Skeletal muscle satellite cell (primary cell): ENCODE results near the gene LTBP1.

ENCODE experiments used
- H3K27me3 ChIP-seq: 2 replicates; pipeline ENCODE4 v1.7.0; 2013; ENCODE audit warnings: low read length; ENCODE audit not compliant: control insufficient read depth, insufficient read depth
- H3K36me3 ChIP-seq: 2 replicates; pipeline ENCODE4 v1.7.0; 2013; ENCODE audit warnings: mild to moderate bottlenecking, control low read depth, low read length; ENCODE audit not compliant: insufficient read depth
- H3K4me1 ChIP-seq: 2 replicates; pipeline ENCODE4 v1.7.0; 2013; ENCODE audit warnings: low read length; ENCODE audit not compliant: control insufficient read depth, insufficient read depth
- H3K4me2 ChIP-seq: 2 replicates; pipeline ENCODE4 v1.7.0; 2013; ENCODE audit warnings: mild to moderate bottlenecking, low read length
- H3K4me3 ChIP-seq: 2 replicates; pipeline ENCODE4 v1.7.0; 2013; ENCODE audit warnings: low read length
- H3K9ac ChIP-seq: 2 replicates; pipeline ENCODE4 v1.7.0; 2013; ENCODE audit warnings: mild to moderate bottlenecking, low read depth, low read length, moderate library complexity
- H3K9me3 ChIP-seq: replicated peaks from 2 replicates; pipeline ENCODE4 v1.7.0; 2013; ENCODE audit warnings: mild to moderate bottlenecking, control low read depth, low read length

The LTBP1 gene

DNA sequence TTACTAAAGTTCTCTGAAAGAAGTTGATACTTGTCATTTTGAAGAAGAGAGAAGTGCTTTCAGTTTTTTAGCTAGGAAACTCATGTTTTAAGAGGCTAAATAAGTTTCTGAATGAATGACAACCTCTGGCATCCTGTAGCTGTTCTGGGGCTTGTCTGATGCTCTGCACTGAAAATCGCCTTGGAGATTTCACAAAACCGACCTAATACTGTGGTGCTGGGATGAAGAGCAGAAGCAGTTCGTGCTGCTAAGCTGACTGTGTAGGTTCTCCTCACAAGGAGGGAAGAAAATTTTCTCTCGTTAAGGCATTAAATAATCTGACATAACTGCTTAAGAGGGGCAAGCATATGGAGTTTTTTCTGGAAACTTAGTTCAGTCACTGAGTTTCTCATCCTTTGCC is 193.2 kb downstream of the LTBP1 start:
- Histone ChIP-seq H3K27me3 (no peaks in the 10 kb centered on the region), H3K4me2 (peak overlapping the region; percentile 23), H3K36me3 (peaks cover 32% of the 10 kb centered on the region), H3K9ac (no peak overlapping the region), H3K4me1 (peaks cover 51% of the 10 kb centered on the region), H3K4me3 (no peak overlapping the region), H3K9me3 (no peaks in the 10 kb centered on the region)

DNA sequence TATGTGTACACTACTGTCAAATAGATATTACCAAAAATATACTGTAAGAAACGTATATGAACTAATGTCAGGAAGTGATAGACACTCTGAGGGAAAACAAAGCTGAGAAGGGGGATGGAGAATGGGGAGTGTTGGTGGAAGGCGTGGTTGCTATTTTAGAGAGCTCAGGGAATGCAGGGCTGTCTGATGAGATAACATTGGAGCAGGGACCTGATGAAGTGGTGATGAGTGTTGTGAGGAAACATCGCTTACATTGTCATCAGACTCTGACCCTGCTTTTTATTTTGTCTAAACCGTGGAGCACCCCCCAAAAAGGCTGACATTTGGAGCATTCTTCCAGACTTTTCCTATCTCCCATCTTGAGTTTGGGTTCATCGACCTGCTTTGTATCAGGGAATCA is 194.7 kb downstream of the LTBP1 start:
- H3K4me2 ChIP-seq: no peak overlapping the region
- no peak overlapping the region for H3K4me3 ChIP-seq
- peaks cover 66% of the 10 kb centered on the region for H3K4me1 ChIP-seq
- H3K9me3 ChIP-seq: no peaks in the 10 kb centered on the region
- H3K27me3 ChIP-seq: no peaks in the 10 kb centered on the region
- H3K9ac ChIP-seq: no peak overlapping the region
- peaks cover 33% of the 10 kb centered on the region for H3K36me3 ChIP-seq

DNA sequence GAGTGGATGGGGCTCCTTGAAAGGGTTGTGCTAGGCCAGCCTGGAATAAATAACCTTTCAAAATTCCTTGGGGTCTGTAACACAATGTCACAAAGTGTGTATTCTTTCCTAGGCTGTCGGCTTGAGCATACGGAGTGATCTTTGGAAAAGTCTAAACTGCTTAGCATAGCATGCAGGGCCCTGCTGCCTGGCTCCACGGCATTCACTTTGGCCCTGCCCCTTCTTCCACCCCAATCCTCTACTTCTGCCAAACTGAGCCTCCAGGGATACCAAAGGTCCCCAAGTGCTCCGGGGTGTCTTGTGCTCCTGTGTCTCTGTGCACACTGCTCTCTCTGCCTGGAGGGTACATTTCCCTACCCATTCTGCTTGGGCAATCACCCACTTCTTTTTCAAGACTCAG is 196.1 kb downstream of the LTBP1 start:
- Histone ChIP-seq H3K27me3 (no peaks in the 10 kb centered on the region), H3K4me1 (peaks cover 65% of the 10 kb centered on the region), H3K36me3 (peaks cover 45% of the 10 kb centered on the region), H3K9ac (no peak overlapping the region), H3K4me2 (no peak overlapping the region), H3K4me3 (no peak overlapping the region), H3K9me3 (no peaks in the 10 kb centered on the region)

DNA sequence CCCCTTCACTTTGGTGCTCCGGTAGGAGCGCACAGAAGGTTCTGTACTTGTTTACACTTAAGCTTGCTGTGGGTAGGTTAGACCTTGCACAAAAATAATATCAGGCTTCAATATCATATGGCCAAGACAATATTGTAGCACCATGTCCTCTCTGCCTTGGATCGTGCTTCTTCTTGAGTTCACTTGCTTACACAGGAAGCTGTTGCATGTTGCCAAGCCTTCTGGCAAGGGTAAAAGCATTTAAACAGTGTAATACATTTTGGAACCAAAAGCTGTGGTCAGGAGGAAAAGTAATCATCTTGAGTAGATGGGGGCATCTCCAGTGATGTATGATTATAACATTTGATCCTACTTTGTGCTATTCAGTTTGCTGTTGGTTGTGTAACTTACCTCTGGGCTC is 197.5 kb downstream of the LTBP1 start:
- Histone ChIP-seq H3K4me3 (no peak overlapping the region), H3K9ac (no peak overlapping the region), H3K27me3 (no peaks in the 10 kb centered on the region), H3K9me3 (no peaks in the 10 kb centered on the region), H3K4me1 (peaks cover 64% of the 10 kb centered on the region), H3K36me3 (peaks cover 52% of the 10 kb centered on the region), H3K4me2 (no peak overlapping the region)

DNA sequence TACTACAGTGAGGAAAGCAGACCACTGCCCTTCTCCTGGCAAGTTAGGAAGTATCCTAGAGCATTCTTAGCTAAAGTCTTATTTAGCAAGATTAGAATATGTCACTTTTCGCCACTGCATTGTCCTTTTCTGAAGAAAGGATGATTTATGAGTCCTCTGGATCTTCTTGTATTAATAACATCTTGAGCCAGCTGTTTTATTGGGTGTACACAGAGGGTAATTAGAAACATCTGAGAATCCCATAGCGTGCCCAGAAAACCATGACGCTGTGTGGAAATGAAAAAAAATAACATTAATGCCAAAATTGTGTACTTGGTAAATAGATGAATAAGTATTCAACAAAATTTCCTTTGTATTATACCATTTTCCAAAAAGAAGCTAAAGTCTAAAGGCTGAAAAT is 198.7 kb downstream of the LTBP1 start:
- no peak overlapping the region for H3K4me3 ChIP-seq
- H3K9ac ChIP-seq: peak overlapping the region; percentile 12
- peaks cover 53% of the 10 kb centered on the region for H3K4me1 ChIP-seq
- H3K4me2 ChIP-seq: peak overlapping the region; percentile 53
- no peaks in the 10 kb centered on the region for H3K27me3 ChIP-seq
- H3K36me3 ChIP-seq: peaks cover 56% of the 10 kb centered on the region
- no peaks in the 10 kb centered on the region for H3K9me3 ChIP-seq

DNA sequence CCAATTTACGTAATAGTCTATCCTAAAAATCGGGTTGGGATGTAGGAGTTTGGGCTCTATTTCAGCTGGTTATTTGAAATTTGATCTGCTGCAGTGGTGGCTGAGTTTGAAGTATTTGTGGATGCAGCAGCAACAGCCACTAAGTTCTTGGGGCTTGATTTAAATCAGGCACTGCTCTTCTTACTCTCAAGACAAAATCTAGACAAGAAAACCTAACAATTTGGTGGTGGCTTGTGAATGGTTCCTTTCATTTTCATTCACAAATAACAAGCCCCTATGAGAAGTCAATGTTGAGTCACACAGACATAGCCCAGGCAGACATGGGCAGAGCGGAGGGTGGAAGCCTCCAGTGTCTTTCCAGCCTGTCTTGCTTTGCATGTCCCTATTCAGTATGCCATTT is 199.3 kb downstream of the LTBP1 start:
- Histone ChIP-seq H3K4me2 (peak overlapping the region; percentile 53), H3K27me3 (no peaks in the 10 kb centered on the region), H3K9ac (peak overlapping the region; percentile 53), H3K9me3 (no peaks in the 10 kb centered on the region), H3K36me3 (peaks cover 54% of the 10 kb centered on the region), H3K4me1 (peaks cover 50% of the 10 kb centered on the region), H3K4me3 (no peak overlapping the region)

DNA sequence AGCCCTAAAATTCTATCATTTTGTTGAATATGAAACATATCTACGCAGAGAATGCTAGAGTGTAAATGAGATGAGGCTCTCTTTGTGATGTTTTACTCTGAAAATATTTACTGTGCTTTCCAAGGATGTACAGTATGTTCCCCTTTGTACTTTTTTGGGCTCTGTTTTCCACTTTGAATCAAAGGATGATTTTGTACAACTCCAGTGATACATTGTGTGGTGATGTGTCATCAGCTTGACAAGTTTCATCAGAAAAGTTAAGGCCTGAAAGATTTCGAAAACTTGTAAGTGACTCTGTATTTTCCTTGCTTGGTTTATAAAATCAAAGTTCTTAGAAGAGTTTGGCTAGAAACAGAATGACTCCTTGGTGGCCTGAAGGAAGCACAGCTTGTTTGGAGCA is 206.3 kb downstream of the LTBP1 start:
- Histone ChIP-seq H3K9ac (peak overlapping the region; percentile 75), H3K9me3 (no peaks in the 10 kb centered on the region), H3K4me3 (no peak overlapping the region), H3K4me2 (peak overlapping the region; percentile 53), H3K4me1 (peaks cover 41% of the 10 kb centered on the region), H3K36me3 (peaks cover 28% of the 10 kb centered on the region), H3K27me3 (no peaks in the 10 kb centered on the region)

DNA sequence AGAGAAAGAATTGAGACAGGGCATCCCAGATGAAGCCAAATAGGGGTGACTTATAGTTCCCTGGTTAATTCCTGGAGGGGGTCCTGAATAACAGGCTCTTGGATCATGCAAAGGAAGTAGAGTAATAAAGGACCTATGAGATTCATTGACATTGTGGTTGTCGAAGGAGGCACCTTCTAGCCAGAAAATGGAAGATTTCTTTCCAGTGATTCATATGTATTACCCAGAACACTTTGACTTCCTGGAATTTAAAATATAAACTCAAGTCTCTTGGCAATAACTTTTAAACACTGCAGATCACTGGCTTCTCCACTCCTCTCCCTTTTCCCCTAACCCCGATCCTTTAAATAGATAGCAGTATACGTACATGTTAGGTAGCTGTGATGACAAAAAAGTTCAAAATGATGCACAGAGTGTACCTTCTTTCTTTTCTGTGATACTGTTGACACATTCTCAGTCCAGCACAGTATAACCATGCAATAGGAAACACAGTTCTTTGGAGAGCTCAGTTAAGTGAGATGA is 211.8 kb downstream of the LTBP1 start:
- Histone ChIP-seq H3K4me2 (peak overlapping the region; percentile 57), H3K9ac (peak overlapping the region; percentile 65)

DNA sequence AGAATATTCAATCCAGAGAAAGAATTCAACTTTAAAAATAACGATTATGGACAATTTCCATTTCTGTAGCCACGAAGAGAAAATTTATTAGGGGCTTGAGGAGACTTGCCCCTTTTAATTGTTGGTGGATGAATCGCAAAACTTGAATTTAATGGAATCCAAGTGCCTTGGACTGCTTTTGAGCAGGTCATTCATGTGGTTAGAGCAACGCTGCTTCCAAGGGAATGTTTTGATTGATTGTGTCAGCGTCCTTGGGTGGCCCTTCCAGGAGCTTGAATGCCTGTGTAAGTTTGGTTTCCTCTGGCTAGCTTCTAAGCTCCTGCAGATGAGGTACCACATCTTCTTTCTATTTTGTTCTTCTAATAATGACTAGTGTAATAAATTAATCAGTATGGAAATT is 213.4 kb downstream of the LTBP1 start:
- H3K36me3 ChIP-seq: peaks cover 23% of the 10 kb centered on the region
- no peaks in the 10 kb centered on the region for H3K9me3 ChIP-seq
- no peak overlapping the region for H3K9ac ChIP-seq
- no peaks in the 10 kb centered on the region for H3K27me3 ChIP-seq
- peaks cover 53% of the 10 kb centered on the region for H3K4me1 ChIP-seq
- H3K4me3 ChIP-seq: no peak overlapping the region
- H3K4me2 ChIP-seq: no peak overlapping the region

More for the DNA sequence above, 211.8 kb downstream of the LTBP1 start:
- H3K4me1 ChIP-seq: peaks cover 54% of the 10 kb centered on the region
- H3K9me3 ChIP-seq: no peaks in the 10 kb centered on the region
- peaks cover 20% of the 10 kb centered on the region for H3K36me3 ChIP-seq
- no peak overlapping the region for H3K4me3 ChIP-seq
- H3K27me3 ChIP-seq: no peaks in the 10 kb centered on the region

DNA sequence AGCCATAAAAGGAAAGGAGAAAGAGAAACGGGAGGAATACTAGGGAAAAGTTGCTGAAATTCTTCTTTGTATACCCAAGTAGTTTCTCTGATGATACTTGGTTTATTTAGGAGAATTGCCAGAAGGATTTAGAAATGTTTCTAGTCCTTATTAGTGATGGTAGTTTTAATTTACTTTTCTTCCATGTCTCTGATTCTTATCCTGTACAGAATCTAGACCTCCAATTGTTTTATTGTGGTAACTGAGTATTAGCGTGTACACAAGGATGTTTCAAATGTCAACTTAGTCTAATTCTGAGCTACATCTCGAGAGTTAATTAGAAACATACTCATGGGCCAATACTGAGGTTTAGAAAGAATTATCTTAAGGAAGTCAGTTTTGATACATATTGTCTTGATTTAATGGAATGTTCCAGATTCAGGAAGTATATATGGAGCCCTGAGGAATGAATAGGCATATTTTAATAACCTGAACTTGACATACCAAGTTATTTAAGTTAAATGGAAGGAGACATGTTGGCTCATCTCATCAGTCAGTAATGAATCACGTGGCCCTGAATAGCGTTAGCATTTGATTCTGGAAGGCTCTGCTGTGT is 219.6 kb downstream of the LTBP1 start:
- Histone ChIP-seq H3K9me3 (no peaks in the 10 kb centered on the region), H3K36me3 (peaks cover 12% of the 10 kb centered on the region), H3K27me3 (no peaks in the 10 kb centered on the region), H3K4me3 (no peak overlapping the region), H3K4me2 (peak overlapping the region; percentile 20), H3K4me1 (peaks cover 54% of the 10 kb centered on the region), H3K9ac (peak overlapping the region; percentile 42)

DNA sequence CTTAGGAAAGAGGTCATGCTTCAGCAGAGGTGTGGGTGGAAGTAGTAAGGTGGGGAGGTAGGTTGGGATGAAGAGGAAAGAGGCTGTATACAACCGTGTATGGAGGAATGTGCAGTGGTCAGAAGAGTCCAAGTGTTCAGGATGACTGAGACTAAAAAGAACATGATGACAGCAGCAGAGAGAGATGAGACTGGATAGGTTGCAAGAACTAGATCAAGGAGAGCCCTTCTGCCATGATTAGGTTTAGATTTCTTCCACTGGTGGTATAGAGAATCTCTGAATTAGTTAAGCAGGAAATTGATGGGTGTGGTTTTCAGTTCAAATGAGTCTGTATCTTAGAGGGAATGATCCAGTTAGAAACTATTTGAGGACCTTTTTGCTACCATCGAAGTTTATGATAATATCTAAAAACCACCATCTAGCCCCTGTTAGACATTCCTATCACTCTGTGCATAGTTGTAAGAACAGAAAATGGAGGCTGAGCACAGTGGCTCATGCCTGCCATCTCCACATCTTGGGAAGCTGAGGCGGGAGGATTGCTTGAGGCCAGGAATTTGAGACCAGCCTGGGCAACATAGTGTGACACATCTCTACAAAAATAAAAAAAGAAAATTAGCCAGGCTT is 221.0 kb downstream of the LTBP1 start:
- Histone ChIP-seq H3K4me3 (no peak overlapping the region), H3K36me3 (peaks cover 7% of the 10 kb centered on the region), H3K9me3 (no peaks in the 10 kb centered on the region), H3K4me1 (peaks cover 51% of the 10 kb centered on the region), H3K4me2 (no peak overlapping the region), H3K9ac (peak overlapping the region; percentile 42), H3K27me3 (no peaks in the 10 kb centered on the region)

DNA sequence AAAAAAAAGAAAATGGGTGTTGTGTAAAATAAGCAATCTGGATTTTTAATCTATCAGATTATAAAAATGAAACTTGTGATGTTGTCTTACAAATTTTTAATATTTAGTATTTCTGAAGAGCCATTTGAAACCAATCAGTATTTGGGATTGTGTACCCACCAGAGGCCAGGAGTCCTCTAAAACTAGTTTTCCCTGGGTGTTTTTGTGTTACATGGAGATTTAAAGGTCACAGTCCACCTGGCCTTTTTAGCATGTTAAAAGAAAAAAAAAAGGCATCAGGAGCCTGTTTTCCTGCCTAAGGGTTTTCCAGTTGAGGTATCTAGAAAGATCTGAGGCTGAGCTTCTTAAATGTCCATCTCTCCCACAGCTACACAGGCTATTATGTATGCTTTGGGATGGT is 221.7 kb downstream of the LTBP1 start:
- Histone ChIP-seq H3K4me3 (no peak overlapping the region), H3K36me3 (peaks cover 4% of the 10 kb centered on the region), H3K4me2 (no peak overlapping the region), H3K4me1 (peaks cover 51% of the 10 kb centered on the region), H3K9ac (peak overlapping the region; percentile 3), H3K27me3 (no peaks in the 10 kb centered on the region), H3K9me3 (no peaks in the 10 kb centered on the region)
